GOT3 (cell line): ENCODE measurements around the gene HINFP.
"Not testable (repeated sequence)": the region's sequence is repeated elsewhere in the genome, so short reads cannot be mapped to it uniquely, and the experiment has no call there.

ENCODE experiments used
- DNase-seq: peaks from one replicate; lab custom pipeline; 2025; ENCODE audit warnings: mixed read lengths; lab: John Stamatoyannopoulos, UW

Gene HINFP

GRCh38 chr11:119117004-119117706, 4.2 kb upstream of the HINFP start:
- DNase-seq, result no peak

DNA sequence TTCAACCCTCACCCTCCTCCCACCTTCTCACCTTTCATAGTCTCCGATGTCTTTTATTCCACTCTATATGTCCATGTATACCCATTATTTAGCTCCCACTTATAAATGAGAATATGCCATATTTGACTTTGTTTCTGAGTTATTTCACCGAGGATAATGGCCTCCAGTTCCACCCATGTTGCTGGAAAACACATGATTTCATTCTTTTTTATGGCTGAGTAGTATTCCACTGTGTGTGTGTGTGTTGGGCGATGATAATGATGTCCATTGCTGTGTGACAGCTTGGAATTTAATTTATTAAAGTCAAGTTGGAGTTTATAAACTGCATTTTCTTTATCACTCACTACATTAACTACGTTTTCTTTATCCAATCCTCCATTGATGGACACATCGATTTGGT, 3.2 kb upstream of the HINFP start:
- DNase-seq, result no peak

DNA sequence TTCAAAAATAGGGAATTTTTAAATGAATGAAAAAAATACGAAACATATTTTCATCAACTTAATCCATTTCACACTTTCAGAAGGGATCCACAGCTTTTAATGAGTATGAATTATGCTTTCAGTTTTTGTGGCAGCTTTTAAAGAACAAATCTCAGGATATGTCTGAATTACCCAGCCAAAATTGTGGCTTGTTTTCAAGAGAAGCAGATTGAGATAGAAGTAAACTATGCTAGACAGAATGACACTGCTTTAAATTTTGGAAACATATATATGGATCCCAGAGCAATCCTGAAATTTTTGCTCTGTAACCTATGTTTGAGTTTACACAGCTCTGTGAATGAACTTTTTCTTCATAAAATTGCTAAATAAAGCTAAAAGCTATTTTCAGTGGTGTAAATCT, 2.4 kb upstream of the HINFP start:
- no peak for DNase-seq

DNA sequence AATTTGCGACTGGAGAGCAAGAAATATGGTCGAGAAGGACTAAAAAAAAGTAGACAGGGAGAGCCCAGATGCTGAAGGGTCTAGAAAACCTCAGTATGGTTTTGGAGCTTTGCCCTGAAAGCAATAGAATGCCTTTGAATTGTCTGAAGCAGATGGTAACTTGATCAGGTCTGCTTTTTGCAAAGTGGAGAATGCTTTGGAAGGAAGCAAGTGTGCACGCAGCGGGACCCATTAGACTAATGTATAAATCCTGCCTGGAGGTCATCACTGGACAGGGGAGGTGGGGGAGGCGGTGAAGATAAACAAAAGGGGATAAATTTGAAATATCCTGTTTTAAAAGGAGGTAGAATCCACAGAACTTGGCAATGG, 757 bp upstream of the HINFP start:
- no peak for DNase-seq

- no peak for DNase-seq
Measured at GRCh38 chr11:119121811-119122124, 388 bp downstream of the HINFP start.

GRCh38 chr11:119125821-119126220, 4.4 kb downstream of the HINFP start:
- no peak for DNase-seq

DNA sequence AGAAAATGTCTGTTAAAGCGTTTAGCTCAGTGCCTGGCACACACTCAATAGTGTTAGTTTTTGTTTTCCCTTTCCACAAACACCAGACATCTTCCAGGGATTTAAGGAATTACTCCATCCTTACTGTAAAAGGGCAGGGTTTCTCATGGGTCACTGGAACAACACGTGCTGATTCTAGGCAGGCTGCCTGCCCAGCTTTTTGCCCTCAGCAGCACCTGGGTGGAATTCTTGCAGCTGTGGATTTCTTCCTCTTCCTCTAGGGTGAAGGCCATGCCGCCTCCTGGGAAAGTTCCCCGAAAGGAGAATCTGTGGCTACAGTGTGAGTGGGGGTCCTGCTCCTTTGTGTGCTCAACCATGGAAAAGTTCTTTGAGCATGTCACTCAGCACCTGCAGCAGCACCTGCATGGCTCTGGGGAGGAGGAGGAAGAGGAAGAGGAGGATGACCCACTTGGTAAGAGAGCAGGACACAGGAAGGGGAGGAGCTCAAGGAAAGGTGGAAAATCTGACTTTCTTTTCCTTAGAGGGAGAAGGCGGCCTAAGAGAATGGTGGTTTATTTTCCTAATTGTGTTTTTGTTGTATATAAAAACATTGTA, 5.4 kb downstream of the HINFP start:
- DNase-seq, result no peak

DNA sequence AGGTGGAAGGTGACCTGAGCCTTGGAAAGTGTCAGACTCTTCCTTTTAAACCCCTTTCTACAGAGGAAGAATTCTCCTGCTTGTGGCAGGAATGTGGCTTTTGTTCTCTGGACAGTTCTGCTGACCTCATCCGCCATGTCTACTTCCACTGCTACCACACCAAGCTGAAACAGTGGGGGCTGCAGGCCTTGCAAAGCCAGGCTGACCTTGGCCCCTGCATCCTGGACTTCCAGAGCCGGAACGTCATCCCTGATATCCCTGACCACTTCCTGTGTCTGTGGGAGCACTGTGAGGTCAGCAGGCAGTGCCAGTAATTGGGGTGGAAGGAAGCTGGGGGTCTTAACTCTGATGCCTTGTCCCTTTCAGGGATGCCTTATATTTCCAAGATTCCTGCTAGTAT, 9.3 kb downstream of the HINFP start:
- no peak for DNase-seq

DNA sequence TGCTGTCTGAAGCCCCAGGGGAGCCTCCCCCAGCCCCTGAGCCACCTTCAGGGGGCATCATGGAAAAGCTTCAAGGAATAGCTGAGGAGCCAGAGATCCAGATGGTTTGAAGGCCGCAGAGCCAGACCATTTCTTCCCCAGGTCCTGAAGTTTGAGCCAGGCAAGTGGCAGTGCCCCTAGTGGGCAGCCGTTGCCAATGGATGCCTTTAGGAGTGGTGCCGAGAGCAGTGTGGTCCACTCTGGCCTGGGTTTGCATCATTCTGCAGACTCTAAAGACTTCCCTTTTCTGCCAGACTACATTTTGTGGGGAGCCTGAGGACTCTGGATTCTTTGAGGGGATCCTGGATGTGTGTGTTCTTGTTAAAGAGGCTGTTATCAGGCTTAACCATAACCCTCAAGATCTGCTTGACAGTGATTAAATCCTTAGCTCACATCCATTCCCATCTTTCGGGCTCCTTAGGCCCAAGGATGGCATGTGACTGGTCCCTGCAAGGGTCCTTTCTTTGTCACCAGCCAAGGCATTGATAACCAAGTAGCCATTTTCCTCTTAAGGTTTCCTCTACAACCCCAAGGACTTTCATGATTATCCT, 13.1 kb downstream of the HINFP start:
- no peak for DNase-seq

DNA sequence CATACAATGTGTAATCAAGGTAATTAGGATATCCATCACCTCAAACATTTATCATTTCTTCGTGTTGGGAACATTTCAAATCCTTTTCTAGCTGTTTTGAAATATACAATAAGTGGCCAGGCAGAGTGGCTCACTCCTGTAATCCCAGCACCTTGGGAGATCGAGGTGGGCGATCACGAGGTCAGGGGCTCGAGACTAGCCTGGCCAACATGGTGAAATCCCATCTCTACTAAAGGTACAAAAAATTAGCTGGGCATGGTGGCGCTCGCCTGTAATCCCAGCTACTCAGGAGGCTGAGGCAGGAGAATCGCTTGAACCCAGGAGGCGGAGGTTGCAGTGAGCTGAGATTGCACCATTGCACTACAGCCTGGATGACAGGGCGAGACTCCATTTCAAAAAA, 17.9 kb downstream of the HINFP start:
- DNase-seq, result not testable (repeated sequence)

GRCh38 chr11:119144825-119145486, 23.6 kb downstream of the HINFP start:
- no peak for DNase-seq

DNA sequence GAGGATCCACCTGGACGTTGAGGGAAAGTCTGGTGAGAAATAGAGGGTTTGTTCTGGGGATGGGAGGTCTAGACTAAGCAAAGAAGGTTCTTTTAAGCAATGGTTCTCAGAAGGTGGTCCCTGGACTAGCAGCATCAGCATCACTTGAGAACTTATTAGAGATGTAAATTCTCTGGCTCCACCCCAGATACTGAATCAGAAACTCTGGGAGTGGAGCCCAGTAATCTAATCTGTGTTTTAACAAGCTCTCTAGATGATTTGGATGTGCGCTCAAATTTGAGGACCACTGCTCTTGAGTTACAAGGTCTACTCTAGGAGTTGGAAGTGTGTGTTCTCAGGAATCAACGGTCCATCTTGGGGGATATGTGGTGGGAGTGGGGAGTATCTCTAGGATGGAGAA, 24.2 kb downstream of the HINFP start:
- no peak for DNase-seq

- no peak for DNase-seq
Measured at GRCh38 chr11:119147604-119148333, 26.4 kb downstream of the HINFP start.

DNA sequence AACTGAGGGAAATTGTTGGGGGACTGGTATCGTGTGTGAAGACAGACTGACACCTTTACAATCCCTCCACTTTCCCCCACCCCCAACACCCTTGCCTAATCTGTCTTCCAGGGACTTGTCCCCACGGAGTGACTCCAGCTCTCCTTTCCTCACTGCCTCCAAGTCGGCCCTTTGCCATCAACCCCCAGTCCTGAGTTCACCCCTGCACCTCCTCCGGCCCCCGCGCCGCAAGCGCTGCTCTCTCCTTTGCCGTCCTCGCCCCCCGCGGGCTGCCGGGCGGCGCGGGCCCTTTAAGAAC, 27.3 kb downstream of the HINFP start:
- DNase-seq, result no peak

- DNase-seq, result no peak
Measured at GRCh38 chr11:119149018-119149785, 27.8 kb downstream of the HINFP start, which contains the start of gene ABCG4. ABCG4 (plus strand) TSS chr11:119149052; CDS start chr11:119149966, 914 bp downstream.

DNA sequence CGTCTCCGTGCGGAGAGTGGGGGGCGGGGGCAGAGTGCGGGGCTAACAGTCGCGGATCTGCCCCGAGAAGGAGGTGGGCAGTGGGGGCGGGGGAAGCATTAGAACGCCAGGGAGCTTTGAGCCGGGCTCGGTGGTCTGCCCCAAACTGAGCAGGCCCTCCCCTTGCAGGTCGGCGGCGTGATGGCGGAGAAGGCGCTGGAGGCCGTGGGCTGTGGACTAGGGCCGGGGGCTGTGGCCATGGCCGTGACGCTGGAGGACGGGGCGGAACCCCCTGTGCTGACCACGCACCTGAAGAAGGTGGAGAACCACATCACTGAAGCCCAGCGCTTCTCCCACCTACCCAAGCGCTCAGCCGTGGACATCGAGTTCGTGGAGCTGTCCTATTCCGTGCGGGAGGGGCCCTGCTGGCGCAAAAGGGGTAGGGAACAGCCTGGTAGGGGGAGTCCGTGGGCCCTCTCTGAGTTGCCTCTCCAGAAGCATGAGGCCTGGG, 28.5 kb downstream of the HINFP start:
- no peak for DNase-seq

DNA sequence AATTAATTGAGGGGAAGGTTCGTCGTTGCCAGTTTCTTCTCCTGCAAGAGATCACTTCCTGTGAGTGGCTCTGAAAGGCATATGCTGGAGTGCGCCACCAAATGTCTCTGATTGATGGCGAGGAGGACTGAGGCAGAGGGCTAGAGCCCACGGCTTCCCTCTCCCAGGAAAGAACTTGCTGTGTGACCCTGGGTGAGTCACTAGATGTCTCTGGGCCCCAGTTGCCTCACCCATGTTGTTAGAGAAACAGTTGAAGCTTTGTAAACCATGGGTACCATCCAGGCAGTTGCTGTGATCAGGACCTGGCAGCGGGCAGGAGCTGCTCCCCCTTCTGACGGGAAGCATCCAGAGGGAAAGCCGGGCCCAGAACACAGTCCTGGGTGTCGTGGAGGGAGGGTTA, 30.7 kb downstream of the HINFP start:
- no peak for DNase-seq

GRCh38 chr11:119152604-119153003, 31.2 kb downstream of the HINFP start:
- no peak for DNase-seq

- no peak for DNase-seq
Measured at GRCh38 chr11:119153049-119153818, 31.9 kb downstream of the HINFP start.

DNA sequence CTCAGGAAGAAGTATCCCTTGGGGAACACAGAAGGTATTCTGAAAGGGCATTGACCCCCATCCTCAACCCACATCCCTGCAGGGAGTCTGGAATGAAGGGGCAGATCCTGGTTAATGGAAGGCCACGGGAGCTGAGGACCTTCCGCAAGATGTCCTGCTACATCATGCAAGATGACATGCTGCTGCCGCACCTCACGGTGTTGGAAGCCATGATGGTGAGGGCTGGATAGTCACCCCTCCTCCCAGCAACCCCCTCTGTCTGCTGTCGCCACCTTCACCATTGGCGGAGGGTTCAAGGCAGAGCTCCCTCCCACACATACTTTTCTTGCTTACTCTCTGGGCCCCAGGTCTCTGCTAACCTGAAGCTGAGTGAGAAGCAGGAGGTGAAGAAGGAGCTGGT, 32.8 kb downstream of the HINFP start:
- DNase-seq, result no peak
